ENCODE measurements around the gene ITGA3. TPM values are rescaled to one million over a fixed set of nuclear protein-coding genes. Genes with fewer than 3 reads are reported as not detected.

ITGA3 gene
- total RNA-seq, 1 donor = 266 TPM

GRCh38 chr17:50090971-50091917 lies 35.3 kb downstream of the ITGA3 start:
- no peak for TF ChIP-seq CTCF (IDR thresholded peaks at IDR 0.05; ENCODE audit: insufficient read depth, low read depth, low read length)
- DNase-seq (ENCODE audit: low read depth) = no peak
- no peak overlapping the region for H3K4me3 ChIP-seq (ENCODE audit: low read depth, low read length)

DNA sequence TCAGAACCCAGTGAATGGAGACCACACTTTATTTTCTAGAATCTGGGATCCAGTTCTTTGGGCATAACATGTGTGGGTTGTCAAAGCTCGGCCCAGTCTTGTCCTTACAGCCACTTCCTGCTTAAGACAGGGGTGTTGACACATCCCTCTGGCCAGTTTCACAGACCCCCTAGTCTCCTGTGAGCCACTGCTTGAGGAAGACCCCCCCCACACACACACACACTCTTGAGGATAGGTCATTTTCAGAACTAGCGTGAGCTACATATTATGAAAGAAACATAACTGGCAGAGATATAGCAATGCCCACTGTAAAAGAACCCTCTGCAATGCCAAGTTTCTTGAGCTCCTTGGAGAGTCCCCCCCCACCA lies 36.0 kb downstream of the ITGA3 start:
- H3K4me3 ChIP-seq (ENCODE audit: low read depth, low read length) = no peak overlapping the region
- no peak for DNase-seq (ENCODE audit: low read depth)
- no peak for TF ChIP-seq CTCF (IDR thresholded peaks at IDR 0.05; ENCODE audit: insufficient read depth, low read depth, low read length)

DNA sequence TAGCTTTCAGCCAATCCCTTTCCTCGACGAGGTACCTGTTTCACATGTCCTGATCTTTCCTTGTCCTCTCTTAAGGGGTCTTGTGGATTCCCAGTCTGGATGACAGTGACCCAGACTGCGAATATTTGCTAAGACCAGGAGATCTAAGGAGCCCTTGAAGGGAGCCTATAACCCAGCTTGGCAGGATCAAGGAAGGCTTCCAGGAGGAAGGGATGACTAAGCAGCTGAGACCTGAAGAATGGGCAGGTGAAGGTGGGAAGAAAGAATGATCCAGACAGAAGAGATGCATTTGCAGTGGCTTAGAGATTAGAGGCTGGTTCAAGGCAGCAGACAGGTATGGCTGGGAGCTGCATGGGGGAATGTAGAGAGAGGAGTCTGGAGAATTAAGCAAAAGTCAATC lies 37.3 kb downstream of the ITGA3 start:
- TF ChIP-seq CTCF (IDR thresholded peaks at IDR 0.05; ENCODE audit: insufficient read depth, low read depth, low read length) = no peak
- H3K4me3 ChIP-seq (ENCODE audit: low read depth, low read length) = no peak overlapping the region
- no peak for DNase-seq (ENCODE audit: low read depth)

DNA sequence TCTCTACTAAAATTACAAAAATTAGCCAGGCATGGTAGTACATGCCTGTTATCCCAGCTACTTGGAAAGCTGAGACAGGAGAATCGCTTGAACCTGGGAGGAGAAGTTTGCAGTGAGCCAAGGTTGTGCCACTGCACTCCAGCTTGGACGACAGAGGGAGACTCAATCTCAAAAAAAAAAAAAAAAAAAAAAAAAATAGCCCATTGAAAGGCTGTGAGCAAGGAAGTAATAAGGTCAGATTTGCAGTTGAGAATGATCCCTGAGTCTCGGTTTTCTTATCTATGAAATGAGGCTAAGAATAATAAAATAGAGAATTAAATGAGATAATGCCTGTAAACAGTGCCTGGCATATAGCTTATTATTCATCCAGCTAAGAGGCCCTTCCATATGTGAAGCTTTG lies 37.9 kb downstream of the ITGA3 start:
- DNase-seq (ENCODE audit: low read depth) = no peak
- TF ChIP-seq CTCF (IDR thresholded peaks at IDR 0.05; ENCODE audit: insufficient read depth, low read depth, low read length) = no peak
- no peak overlapping the region for H3K4me3 ChIP-seq (ENCODE audit: low read depth, low read length)

DNA sequence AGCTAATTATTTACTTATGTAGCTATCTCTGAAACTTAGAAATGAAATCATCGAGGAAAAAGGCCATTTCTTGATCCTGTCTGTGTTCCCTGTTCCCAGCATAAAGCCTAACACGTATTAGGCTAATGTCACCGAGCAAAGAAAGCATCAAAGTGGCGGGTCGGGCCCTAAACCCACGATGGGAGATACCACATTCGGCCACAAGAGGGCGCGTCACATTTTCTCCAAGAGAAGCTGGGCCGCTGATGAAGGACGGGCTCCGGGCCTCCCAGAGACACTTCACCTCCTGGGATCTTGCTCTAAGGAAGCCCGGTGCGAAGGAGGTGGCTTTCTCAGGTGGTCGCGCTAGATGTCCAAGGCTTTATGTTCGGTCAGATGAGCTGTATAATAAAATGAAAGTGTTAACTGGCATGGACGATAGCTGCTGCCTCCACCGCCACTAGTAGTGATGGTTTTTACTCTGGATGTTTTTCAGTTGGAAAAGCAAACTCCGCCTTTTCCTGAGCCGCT lies 38.4 kb downstream of the ITGA3 start:
- TF ChIP-seq CTCF (IDR thresholded peaks at IDR 0.05; ENCODE audit: insufficient read depth, low read depth, low read length) = peak; percentile 79
- DNase-seq (ENCODE audit: low read depth) = peak; percentile 88

DNA sequence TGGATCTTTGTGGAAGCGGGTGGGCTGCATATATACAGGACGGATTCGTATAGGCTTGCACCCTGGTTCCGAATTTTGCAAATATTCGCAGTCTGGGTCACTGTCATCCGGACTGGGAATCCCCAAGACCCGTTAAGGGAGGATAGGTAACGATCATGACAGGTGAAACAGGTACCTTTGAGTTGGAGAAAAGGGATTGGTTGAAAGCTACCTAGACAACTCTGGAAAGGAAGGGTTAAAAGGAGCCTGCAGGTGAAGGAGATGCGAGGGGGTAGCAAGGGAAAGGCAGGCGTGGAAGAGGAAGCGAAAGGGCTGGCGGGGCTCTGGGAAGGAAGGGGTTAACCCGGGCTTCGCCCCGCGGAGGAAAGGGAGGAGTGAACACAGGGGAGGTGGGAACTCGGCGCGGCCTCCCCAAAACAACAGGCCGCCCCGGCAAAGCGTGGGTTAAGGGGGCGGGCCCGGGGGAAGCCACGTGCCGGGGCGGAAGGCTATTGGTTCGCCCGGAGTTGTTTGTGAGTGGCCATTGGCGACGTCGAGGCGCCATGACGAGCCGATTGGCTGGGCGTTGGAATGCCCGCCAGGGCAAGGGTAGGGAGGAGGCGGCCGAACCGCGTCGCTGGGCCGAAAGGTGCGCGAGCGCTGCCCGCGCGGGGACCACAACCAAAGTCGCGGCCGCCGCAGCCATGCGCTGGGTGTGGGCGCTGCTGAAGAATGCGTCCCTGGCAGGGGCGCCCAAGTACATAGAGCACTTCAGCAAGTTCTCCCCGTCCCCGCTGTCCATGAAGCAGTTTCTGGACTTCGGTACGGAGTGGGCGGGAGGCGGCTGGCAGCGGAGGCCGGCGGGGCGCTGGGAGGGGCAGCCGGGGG lies 39.1 kb downstream of the ITGA3 start, which contains the start of gene PDK2:
PDK2 (plus strand) TSS at position 599 of the 867 bp plus-strand sequence; CDS start at position 684, 85 bp downstream.
- no peak for TF ChIP-seq CTCF (IDR thresholded peaks at IDR 0.05; ENCODE audit: insufficient read depth, low read depth, low read length)
- DNase-seq (ENCODE audit: low read depth) = peak; percentile 95
- peak within 1 kb of the TSS; percentile 88 for H3K4me3 ChIP-seq (ENCODE audit: low read depth, low read length)

More for the DNA sequence above, 38.4 kb downstream of the ITGA3 start:
- H3K4me3 ChIP-seq (ENCODE audit: low read depth, low read length) = peak overlapping the region; percentile 88
